Neural progenitor cell (in vitro differentiated cells): ENCODE data around the gene FER.

Experiments used
- CTCF ChIP-seq: fragments of 200-600 bp; sonication (generic); IDR thresholded peaks from 2 replicates; pipeline ENCODE4 v1.5.1; 2017; ENCODE audit warnings: antibody characterized with exemption, mild to moderate bottlenecking
- EZH2 ChIP-seq: fragments of 200-600 bp; sonication (generic); IDR thresholded peaks from 2 replicates; pipeline ENCODE4 v1.6.1; 2017; ENCODE audit warnings: antibody characterized with exemption, mild to moderate bottlenecking, moderate library complexity
- EZH2phosphoT487 ChIP-seq: fragments of 200-600 bp; sonication (generic); IDR thresholded peaks from 2 replicates; pipeline ENCODE4 v1.6.1; 2017; ENCODE audit warnings: antibody characterized with exemption

- TF ChIP-seq CTCF: no peak
- TF ChIP-seq EZH2phosphoT487: no peak
- no peak for TF ChIP-seq EZH2
Observed at GRCh38 chr5:109192555-109193281, 445.0 kb downstream of the FER start.
